MG63 (cell line): ENCODE results near the gene TPD52L2. TPM values are rescaled to one million over a fixed set of nuclear protein-coding genes. Genes with fewer than 3 reads are reported as not detected.
"Not testable (repeated sequence)": the region's sequence is repeated elsewhere in the genome, so short reads cannot be mapped to it uniquely, and the experiment has no call there.

Experiments used
- DNase-seq: peaks from one replicate; pipeline ENCODE4 v3.0.0-alpha.2; 2020
- H3K27me3 ChIP-seq: fragments of 250-450 bp; sonication (Bioruptor Pico); 2 replicates; pipeline ENCODE4 v1.5.1; 2020; ENCODE audit warnings: mild to moderate bottlenecking, moderate library complexity
- H3K36me3 ChIP-seq: fragments of 250-450 bp; sonication (Bioruptor Pico); 2 replicates; pipeline ENCODE4 v1.5.1; 2020; ENCODE audit warnings: mild to moderate bottlenecking, moderate library complexity
- H3K4me3 ChIP-seq: fragments of 250-450 bp; sonication (Bioruptor Pico); 2 replicates; pipeline ENCODE4 v1.5.1; 2020; ENCODE audit warnings: mild to moderate bottlenecking, moderate library complexity
- H3K9me3 ChIP-seq: fragments of 250-450 bp; sonication (Bioruptor Pico); 2 replicates; pipeline ENCODE4 v1.5.1; 2020; ENCODE audit warnings: mild to moderate bottlenecking, moderate library complexity
- total RNA-seq: library from RNA; depleted of rRNA; stranded (reverse); fragments of >200 nt; shearing (Covaris generic); gene quantifications from 2 replicates; pipeline ENCODE4 v1.2.3, GENCODE V29; 2014; ENCODE audit warnings: low replicate concordance

TPD52L2 gene
- total RNA-seq, 1 experiment from 2014 or later, result 192 TPM

DNA sequence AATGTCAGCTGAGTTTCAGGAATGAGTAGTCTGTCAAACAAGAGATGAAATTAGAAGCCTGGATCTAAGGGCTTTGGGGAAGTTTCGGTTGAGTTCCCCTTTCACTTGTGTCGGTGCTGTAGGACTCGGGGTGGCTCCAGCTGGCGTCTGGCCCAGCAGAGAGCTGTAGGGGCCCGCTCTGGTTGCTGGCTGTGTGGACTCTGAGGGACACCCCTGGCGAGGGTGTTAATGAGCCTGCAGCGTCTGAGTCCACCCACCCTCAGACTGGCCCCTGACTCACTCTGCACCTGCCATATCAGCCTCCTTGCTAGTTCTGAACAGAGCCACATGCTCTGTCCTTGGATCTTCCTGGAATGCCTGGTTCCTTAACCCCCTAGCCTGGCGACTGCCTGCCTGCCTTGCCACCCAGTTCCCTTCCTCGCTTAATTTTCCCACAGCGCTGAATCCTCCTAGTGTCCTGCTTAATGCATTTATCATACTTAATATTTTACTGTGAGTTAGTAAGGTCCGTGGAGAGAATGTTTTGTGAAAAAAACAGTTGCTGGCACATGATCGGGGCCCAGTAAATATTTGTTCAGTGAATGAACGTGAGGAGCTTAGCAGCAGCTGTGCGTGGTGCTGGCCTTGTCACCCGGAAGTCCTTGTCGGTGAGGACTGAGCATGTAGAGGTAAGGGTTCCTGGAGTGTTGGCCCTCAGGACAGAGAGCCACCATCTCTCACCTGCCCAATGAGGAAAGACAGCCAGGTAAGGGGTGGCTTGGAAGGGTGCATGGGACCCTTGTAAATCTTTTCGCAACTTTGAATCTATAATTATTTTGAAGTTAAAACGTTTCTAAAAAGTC, 31.4 kb downstream of the TPD52L2 start:
- DNase-seq, result peak; percentile 37
- Histone ChIP-seq H3K4me3 (peak overlapping the region; percentile 63), H3K27me3 (no peaks in the 10 kb centered on the region), H3K9me3 (no peaks in the 10 kb centered on the region), H3K36me3 (peaks cover 33% of the 10 kb centered on the region)

DNA sequence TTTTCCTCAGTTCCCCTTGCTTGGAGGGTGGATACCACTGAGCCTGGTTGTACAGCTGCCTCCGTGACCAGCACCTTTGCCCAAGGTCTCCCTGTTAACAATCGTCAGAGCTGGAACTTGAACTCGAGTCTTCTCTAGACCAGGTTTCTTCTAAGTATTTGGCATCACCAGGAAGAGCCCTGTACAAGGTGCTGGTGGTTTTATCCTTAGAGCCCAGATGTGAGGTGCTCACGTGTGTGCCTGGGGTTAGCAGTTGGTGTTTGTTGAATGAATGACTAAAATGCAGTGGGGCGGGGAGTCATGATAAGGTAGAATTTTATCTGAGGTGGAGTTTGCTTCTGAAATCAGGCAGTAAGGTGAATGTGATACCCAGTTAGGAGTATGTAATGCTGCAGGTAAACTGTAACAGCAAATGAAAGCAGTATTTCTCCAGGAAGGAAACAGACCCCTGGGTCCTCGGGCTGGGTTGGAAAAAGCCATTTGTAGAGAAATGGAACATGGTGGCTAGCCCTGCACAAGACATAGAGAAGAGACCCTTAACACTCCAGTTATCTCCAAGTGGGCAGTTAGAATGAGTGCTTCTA, 33.0 kb downstream of the TPD52L2 start:
- no peak for DNase-seq
- peaks cover 38% of the 10 kb centered on the region for H3K36me3 ChIP-seq
- no peak overlapping the region for H3K4me3 ChIP-seq
- no peaks in the 10 kb centered on the region for H3K9me3 ChIP-seq
- H3K27me3 ChIP-seq, result no peaks in the 10 kb centered on the region

DNA sequence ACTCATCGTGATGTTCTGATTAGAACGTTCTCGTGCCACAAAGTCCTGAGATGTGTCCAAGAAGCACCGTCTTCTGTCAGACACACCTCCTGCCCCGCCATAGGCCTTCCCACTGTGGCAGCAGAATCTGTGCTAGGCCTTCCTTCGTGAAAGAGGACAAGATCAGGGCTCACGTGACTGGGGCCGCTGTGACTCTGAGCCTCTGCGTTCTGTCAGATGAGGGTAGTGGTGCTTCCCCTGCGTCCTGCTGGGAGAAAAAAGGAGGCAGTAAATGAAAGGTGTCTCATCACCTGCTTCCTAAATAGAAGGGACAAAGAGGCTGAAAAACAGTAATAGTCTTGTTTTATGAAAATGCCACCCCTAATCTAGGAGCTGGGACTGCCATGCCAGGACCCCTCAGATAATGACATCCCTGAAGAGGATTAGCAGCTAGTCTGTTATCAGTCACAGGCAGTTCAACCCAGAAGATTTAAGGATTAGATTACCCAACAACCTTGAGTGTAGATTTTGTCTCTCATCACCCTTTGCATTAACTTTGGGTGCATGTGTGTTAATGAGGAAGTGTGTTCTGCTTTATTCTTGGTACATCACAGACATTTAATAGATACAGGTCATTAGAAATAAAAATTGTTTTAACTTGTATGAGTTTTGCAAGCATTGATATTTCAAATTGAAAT, 34.0 kb downstream of the TPD52L2 start:
- Histone ChIP-seq H3K9me3 (no peaks in the 10 kb centered on the region), H3K27me3 (no peaks in the 10 kb centered on the region), H3K4me3 (no peak overlapping the region), H3K36me3 (peaks cover 41% of the 10 kb centered on the region)
- DNase-seq, result no peak

DNA sequence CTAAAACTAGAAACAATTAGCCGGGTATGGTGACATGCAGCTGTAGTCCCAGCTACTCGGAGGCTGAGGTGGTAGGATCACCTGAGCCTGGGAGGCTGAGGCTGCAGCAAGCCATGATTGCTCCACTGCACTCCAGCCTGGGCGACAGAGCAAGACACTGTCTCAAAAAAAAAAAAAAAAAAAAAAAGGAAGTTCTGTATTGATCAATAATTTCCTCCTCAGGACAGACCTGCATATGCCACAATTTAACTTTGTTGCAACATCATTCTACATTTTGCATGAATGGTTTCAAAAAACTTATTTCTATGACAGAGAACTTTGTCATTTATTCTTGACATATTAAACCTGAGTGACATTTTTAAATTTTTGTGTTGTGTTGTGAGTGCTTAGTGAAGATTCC, 35.3 kb downstream of the TPD52L2 start:
- Histone ChIP-seq H3K4me3 (no peak overlapping the region), H3K9me3 (no peaks in the 10 kb centered on the region), H3K36me3 (peaks cover 46% of the 10 kb centered on the region), H3K27me3 (no peaks in the 10 kb centered on the region)
- DNase-seq, result no peak

DNA sequence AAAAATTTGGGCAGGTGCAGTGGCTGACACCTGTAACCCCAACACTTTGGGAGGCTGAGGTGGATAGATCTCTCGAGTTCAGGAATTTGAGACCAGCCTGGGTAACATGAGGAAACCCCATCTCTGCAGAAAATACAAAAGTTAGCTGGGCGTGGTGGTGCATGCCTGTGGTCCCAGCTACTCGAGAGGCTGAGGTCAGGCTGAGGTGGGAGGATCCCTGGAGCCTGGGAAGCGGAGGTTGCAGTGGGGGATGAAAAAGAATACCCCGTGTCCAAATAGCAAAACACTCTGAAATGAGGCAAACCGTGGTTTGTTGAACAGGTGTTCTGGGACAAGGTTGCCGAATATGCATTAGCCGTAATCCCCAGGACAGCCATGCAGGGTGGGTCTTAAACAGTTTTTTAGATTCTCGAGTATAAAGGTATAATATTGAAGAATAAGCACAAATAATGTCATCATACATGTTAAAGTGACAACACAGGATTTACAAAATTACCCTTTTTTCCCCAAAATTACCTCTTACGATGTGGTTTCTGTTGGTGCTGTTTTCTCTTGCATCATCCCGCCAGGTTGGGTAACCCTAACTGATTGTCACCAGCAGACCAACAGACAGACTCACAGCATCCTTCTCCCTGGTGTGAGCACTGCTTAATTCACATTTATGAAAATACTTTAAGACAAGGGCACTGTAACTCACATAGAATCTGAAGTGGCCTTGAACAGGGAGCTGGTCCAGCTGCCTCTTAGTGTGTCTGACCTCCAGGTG, 38.9 kb downstream of the TPD52L2 start:
- H3K9me3 ChIP-seq, result no peaks in the 10 kb centered on the region
- H3K4me3 ChIP-seq, result no peak overlapping the region
- no peaks in the 10 kb centered on the region for H3K27me3 ChIP-seq
- no peak for DNase-seq
- peaks cover 26% of the 10 kb centered on the region for H3K36me3 ChIP-seq

DNA sequence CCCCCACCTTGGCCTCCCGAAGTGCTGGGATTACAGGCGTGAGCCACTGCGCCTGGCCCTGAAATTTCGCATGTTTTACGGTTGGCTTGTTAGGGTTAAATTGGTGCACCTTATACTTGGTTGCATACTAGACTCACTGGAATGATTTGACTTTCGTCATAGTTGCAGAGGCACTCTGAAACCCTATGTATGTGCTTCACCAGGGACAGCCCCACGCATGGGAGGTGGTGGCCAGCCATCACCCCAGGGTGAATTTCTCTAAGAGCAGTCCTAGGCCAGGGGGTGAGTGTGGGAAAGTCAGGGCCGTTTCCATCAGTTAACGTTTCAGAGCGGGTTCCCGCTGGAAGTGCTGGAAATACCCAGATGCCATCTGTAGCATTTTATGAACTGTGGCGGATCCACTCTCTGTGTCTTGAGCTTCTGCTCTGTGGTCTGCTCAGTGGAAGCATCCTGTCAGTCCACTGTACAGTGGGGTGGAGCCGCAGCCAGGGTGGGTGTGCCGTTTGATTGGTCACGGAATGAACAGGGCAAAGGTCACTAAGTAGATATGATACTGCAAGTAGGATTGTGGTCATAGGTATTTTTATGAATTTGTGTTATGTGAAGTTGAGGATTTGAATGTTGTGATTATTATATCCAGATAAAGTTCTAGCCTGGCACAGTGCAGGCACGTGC, 43.1 kb downstream of the TPD52L2 start:
- Histone ChIP-seq H3K27me3 (no peaks in the 10 kb centered on the region), H3K4me3 (no peak overlapping the region), H3K9me3 (no peaks in the 10 kb centered on the region), H3K36me3 (peaks cover 15% of the 10 kb centered on the region)
- DNase-seq, result no peak

DNA sequence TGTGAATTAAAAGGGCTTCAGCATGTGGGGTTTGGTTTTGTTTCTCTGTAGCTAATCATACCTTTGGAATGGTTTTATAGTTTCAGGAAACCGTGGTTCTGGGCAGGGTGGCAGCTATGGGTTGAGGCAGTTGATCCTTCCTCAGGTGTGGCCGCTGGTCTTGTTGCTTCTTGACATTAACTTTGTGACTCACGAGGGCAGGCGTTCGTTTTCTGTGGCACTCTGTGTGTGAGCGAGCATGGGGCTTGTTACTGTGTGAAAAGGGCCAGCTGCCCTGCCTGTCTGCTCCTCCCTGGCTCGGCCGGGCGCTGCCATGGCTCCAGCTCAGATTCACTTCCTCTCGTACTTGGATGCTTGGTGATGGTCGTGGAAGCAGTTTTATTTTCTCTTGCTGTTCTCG, 46.1 kb downstream of the TPD52L2 start:
- DNase-seq, result no peak
- H3K36me3 ChIP-seq, result peaks cover 16% of the 10 kb centered on the region
- H3K9me3 ChIP-seq, result no peaks in the 10 kb centered on the region
- H3K4me3 ChIP-seq, result no peak overlapping the region
- no peaks in the 10 kb centered on the region for H3K27me3 ChIP-seq

DNA sequence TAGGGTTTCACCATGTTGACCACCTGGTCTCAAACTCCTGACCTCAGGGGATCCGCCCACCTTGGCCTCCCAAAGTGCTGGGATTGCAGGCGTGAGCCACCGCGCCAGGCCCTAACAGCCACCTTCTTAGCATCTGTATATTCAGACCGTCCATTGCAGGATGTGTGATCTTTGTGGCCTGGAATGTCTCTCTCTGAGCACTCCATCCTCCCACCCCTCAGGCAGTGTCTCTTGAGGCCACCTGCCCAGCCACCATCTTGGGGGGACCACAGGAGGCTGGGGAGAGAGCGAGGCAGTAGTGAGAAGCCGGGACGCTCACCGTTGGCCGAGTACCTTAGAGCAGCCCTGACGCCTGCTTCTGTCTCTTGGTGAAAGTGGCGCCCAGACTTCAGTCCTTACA, 48.7 kb downstream of the TPD52L2 start:
- Histone ChIP-seq H3K36me3 (peaks cover 31% of the 10 kb centered on the region), H3K4me3 (no peak overlapping the region), H3K9me3 (no peaks in the 10 kb centered on the region), H3K27me3 (no peaks in the 10 kb centered on the region)
- no peak for DNase-seq

DNA sequence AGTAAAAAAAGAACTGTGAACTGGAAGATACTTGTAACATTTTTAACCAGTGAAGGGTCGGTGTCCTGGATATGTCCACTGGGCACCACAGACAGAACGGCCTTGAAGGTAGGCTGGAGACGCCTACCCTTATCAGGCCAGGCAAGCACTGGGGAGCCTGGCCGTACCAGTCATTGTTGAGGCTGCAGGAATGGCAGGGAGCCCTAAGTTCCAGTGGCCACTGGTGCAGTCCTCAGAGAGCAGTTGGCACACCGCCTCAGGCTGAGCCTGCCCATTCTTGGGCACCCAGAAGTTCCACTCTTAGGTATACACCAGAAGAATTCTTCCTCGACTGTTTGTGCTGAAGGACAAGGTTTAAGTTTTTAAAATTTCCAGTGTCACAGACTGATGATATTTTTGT, 50.4 kb downstream of the TPD52L2 start:
- Histone ChIP-seq H3K4me3 (no peak overlapping the region), H3K27me3 (no peaks in the 10 kb centered on the region), H3K36me3 (peaks cover 31% of the 10 kb centered on the region), H3K9me3 (no peaks in the 10 kb centered on the region)
- no peak for DNase-seq

DNA sequence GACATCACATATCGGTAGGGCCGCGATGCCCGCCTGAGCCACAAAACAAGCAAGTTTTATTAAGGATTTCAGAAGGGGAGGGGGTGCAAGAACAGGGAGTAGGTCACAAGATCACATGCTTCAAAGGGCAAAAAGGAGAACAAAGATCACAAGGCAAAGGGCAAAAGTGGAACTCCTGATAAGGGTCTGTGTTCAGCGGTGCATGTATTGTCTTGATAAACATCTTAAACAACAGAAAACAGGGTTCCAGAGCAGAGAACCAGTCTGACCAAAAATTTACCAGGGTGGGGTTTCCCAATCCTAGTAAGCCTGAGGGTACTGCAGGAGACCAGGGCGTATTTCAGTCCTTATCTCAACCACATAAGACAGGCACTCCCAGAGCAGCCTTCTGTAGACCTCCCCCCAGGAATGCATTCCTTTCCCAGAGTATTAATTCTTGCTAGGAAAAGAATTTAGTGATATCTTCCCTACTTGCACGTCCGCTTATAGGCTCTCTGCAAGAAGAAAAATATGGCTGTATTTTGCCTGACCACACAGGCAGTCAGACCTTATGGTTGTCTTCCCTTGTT, 51.4 kb downstream of the TPD52L2 start:
- not testable (repeated sequence) for DNase-seq, H3K4me3 ChIP-seq, H3K9me3 ChIP-seq, H3K27me3 ChIP-seq
- peaks cover 38% of the 10 kb centered on the region for H3K36me3 ChIP-seq

DNA sequence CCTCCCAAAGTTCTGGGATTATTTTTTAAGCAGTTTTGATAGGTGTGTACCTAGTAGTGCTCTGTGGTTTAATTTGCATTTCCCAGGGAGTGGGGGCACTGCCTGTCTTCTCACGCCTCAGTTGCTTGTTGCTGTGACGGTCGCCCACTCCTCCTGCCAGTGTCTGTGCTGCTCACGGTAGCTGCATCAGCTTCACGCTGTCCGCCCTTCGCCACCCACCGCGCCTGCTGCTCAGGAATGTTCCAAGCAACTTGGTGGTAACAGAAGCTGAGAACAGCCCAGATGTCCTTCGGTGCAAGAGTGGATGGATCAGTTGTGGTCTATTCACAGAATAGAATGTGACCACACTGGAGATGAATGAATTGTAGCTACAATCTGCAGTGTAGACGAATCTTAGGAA, 52.7 kb downstream of the TPD52L2 start:
- no peaks in the 10 kb centered on the region for H3K9me3 ChIP-seq
- no peak overlapping the region for H3K4me3 ChIP-seq
- no peaks in the 10 kb centered on the region for H3K27me3 ChIP-seq
- no peak for DNase-seq
- H3K36me3 ChIP-seq, result peaks cover 50% of the 10 kb centered on the region

DNA sequence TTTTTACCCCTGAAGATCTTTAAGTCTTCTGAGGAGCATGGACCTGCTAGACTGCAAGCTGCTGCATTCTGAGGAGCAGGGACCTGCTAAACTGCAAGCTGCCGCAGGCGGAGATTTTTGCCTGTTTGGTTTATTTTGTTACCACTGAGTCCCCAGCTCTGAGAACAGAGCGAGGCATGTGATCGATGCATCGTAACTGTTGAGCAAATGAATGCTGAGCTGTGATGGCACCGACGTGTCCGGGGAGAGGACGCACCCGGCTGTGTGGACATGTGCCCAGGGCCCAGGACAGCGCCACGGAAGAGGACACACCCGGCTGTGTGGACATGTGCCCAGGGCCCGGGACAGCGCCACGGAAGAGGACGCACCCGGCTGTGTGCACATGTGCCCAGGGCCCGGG, 54.1 kb downstream of the TPD52L2 start:
- no peak for DNase-seq
- H3K9me3 ChIP-seq, result no peaks in the 10 kb centered on the region
- H3K4me3 ChIP-seq, result no peak overlapping the region
- no peaks in the 10 kb centered on the region for H3K27me3 ChIP-seq
- H3K36me3 ChIP-seq, result peaks cover 53% of the 10 kb centered on the region

DNA sequence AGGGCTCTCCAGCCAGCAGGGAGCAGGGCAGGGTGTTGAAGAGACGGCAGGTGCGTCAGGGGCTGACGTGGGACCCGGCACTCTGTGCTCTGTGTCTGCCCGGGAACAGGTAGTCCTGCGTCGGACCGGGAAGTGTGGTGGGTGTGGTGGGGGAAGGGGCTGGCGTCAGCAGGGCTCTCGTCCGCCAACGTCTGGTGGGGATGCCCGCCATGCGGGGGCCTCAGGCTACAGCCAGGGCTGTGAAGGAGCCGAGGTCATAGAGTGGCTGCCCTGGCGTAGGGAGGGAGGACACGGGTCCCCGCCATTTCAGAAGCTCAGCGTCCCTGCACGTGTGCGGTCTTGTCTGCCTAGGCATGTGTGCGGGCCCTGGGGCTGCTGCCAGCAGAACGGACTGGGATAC, 55.2 kb downstream of the TPD52L2 start:
- no peak overlapping the region for H3K4me3 ChIP-seq
- H3K36me3 ChIP-seq, result peaks cover 50% of the 10 kb centered on the region
- no peaks in the 10 kb centered on the region for H3K9me3 ChIP-seq
- H3K27me3 ChIP-seq, result no peaks in the 10 kb centered on the region
- no peak for DNase-seq

DNA sequence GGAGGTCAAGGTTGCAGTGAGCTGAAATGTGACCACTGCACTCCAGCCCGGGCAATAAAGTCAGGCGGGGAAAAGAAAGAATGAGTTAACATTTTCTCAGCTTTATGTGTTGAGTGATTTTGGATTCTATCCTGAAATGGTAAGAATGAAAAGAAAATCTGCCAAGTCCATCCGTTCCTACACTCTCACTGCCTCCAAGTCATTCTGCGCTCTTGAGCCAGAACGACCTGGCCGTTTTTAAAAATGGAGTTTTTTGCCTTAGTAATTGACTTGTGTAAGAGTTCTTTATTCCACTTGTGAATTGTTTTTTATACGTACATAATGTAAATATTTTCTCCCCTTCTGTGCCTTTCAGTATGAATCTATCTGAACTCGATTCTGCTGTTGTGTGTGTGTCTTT, 58.6 kb downstream of the TPD52L2 start:
- Histone ChIP-seq H3K27me3 (no peaks in the 10 kb centered on the region), H3K36me3 (peaks cover 53% of the 10 kb centered on the region), H3K9me3 (no peaks in the 10 kb centered on the region), H3K4me3 (no peak overlapping the region)
- DNase-seq, result no peak

DNA sequence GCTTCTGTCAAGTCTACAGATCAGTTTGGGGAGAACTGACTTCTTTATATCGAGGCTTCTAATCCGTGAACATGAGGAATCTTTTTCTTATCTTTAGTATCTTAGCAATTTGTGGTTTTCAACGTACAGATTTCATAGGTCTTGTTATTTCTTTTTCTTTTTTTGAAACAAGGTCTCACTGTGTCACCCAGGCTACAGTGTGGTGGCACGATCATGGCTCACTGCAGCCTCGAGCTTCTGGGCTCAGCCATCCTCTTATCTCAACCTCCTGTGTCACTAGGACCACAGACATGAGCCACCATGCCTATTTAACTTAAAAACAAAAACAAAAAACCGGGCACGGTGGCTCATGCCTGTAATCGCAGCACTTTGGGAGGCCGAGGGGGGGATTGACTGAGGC, 59.2 kb downstream of the TPD52L2 start:
- Histone ChIP-seq H3K9me3 (no peaks in the 10 kb centered on the region), H3K27me3 (no peaks in the 10 kb centered on the region), H3K4me3 (no peak overlapping the region), H3K36me3 (peaks cover 55% of the 10 kb centered on the region)
- no peak for DNase-seq

DNA sequence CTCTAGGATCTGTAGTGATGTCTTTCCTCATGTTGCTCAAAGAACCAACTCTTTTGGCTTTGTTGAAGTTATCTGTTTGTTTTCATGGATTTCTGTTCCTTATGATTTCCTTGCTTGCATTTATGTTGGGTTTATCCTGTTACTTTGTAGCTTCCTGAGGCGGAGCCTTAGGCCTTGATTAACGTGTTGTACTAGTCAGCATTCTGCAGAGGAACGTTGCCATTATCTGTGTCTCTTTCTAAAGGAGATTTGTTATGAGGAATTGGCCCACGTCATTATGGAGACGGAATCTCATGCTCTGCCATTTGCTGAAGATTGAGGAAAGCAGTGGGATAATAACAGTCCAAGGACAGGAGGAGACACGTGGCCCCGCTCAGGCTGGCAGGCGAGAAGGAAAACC, 61.2 kb downstream of the TPD52L2 start:
- H3K36me3 ChIP-seq, result peaks cover 59% of the 10 kb centered on the region
- H3K27me3 ChIP-seq, result no peaks in the 10 kb centered on the region
- H3K4me3 ChIP-seq, result no peak overlapping the region
- no peak for DNase-seq
- no peaks in the 10 kb centered on the region for H3K9me3 ChIP-seq
